ENCODE data around the gene KLRC2.
"Not testable (repeated sequence)": the region's sequence is repeated elsewhere in the genome, so short reads cannot be mapped to it uniquely, and the experiment has no call there.

Gene KLRC2

GRCh38 chr12:10404798-10405197, 31.0 kb downstream of the KLRC2 start:
- no peak for DNase-seq

GRCh38 chr12:10400829-10401228, 35.0 kb downstream of the KLRC2 start:
- DNase-seq = no peak

- no peak for DNase-seq
These were observed 37.6 kb downstream of the KLRC2 start for GRCh38 chr12:10398168-10398567.

GRCh38 chr12:10397296-10397695, 38.5 kb downstream of the KLRC2 start:
- DNase-seq = no peak

GRCh38 chr12:10396176-10396575, 39.6 kb downstream of the KLRC2 start:
- not testable (repeated sequence) for DNase-seq

GRCh38 chr12:10395390-10395998, 40.3 kb downstream of the KLRC2 start:
- DNase-seq = no peak

- not testable (repeated sequence) for DNase-seq
These were observed 41.2 kb downstream of the KLRC2 start for GRCh38 chr12:10394531-10395152.

GRCh38 chr12:10393291-10393690, 42.5 kb downstream of the KLRC2 start:
- DNase-seq = no peak

- DNase-seq = no peak
These were observed 43.3 kb downstream of the KLRC2 start for GRCh38 chr12:10392394-10392930.

- not testable (repeated sequence) for DNase-seq
These were observed 44.8 kb downstream of the KLRC2 start for GRCh38 chr12:10390991-10391390.

GRCh38 chr12:10389904-10390303, 45.9 kb downstream of the KLRC2 start, which contains the start of gene KLRK1:
KLRK1 (minus strand) TSS chr12:10390041; CDS start chr12:10388810, 1,231 bp downstream.
- no peak for DNase-seq

GRCh38 chr12:10388624-10389413, 47.0 kb downstream of the KLRC2 start:
- DNase-seq = no peak

- DNase-seq = not testable (repeated sequence)
These were observed 48.3 kb downstream of the KLRC2 start for GRCh38 chr12:10387498-10387897.

GRCh38 chr12:10386857-10387256, 49.0 kb downstream of the KLRC2 start:
- no peak for DNase-seq

GRCh38 chr12:10385166-10385613, 50.6 kb downstream of the KLRC2 start:
- no peak for DNase-seq

GRCh38 chr12:10384191-10384590, 51.6 kb downstream of the KLRC2 start:
- DNase-seq = no peak

- DNase-seq = no peak
These were observed 53.7 kb downstream of the KLRC2 start for GRCh38 chr12:10381928-10382628.
